ENCODE data around the gene CCDC28B. TPM values are rescaled to one million over a fixed set of nuclear protein-coding genes. Genes with fewer than 3 reads are reported as not detected.

Gene CCDC28B
- total RNA-seq, 2 experiments from 2014 or later: 28.3 to 53.4 TPM

GRCh38 chr1:32195531-32195930 lies 4.9 kb upstream of the CCDC28B start:
- ChIA-PET CTCF (ENCODE audit: unreplicated experiment) (no interaction called here), POLR2A (interaction anchor here (1.1 kb wide), 1 partner anchor 16 kb away, joined by 3 read pairs; the partner anchor contains the start of gene TXLNA)
- Histone ChIP-seq H2AFZ (ENCODE audit: low read length) (no peak overlapping the region), H3K9me2 (ENCODE audit: insufficient read depth, low read length) (no peaks in the 10 kb centered on the region), H3K79me2 (ENCODE audit: insufficient read depth, low read depth, low read length) (no peaks in the 10 kb centered on the region), H3K4me3 (ENCODE audit: low read depth, low read length, poor library complexity, severe bottlenecking) (no peak overlapping the region), H3K36me3 (ENCODE audit: insufficient read depth, low read length) (peaks cover 88% of the 10 kb centered on the region), H4K20me1 (ENCODE audit: insufficient read depth, low read length) (no peaks in the 10 kb centered on the region), H3K4me1 (ENCODE audit: insufficient read depth, low read length, poor library complexity, severe bottlenecking) (peaks cover 22% of the 10 kb centered on the region), H3K9me3 (ENCODE audit: low read length) (no peaks in the 10 kb centered on the region), H3K27ac (ENCODE audit: low read depth, low read length, poor library complexity, severe bottlenecking) (no peak overlapping the region), H3K4me2 (ENCODE audit: low read length) (no peak overlapping the region)
- TF ChIP-seq CTCF (conservative IDR thresholded peaks at IDR 0.05; ENCODE audit: low read length): no peak
- TF ChIP-seq EZH2phosphoT487 (IDR thresholded peaks at IDR 0.05; ENCODE audit: borderline replicate concordance, low read depth, low read length): no peak
- no peak for DNase-seq (ENCODE audit: low spot score)
- intact Hi-C loops (cut with micrococcal nuclease; ENCODE audit: unreplicated experiment): no loop called here
- no TSS peak for BruUV-seq (replicated peaks)

- no peak for TF ChIP-seq EZH2phosphoT487 (IDR thresholded peaks at IDR 0.05; ENCODE audit: borderline replicate concordance, low read depth, low read length)
- no peak for TF ChIP-seq CTCF (conservative IDR thresholded peaks at IDR 0.05; ENCODE audit: low read length)
- H3K36me3 ChIP-seq (ENCODE audit: insufficient read depth, low read length): peaks cover 81% of the 10 kb centered on the region
- H3K9me2 ChIP-seq (ENCODE audit: insufficient read depth, low read length): no peaks in the 10 kb centered on the region
- no peaks in the 10 kb centered on the region for H3K9me3 ChIP-seq (ENCODE audit: low read length)
- CTCF ChIA-PET (ENCODE audit: unreplicated experiment): no interaction called here
- H3K79me2 ChIP-seq (ENCODE audit: insufficient read depth, low read depth, low read length): no peaks in the 10 kb centered on the region
- H2AFZ ChIP-seq (ENCODE audit: low read length): no peak overlapping the region
- no peak for DNase-seq (ENCODE audit: low spot score)
- peaks cover 24% of the 10 kb centered on the region for H3K4me1 ChIP-seq (ENCODE audit: insufficient read depth, low read length, poor library complexity, severe bottlenecking)
- H3K4me2 ChIP-seq (ENCODE audit: low read length): no peak overlapping the region
- H3K27ac ChIP-seq (ENCODE audit: low read depth, low read length, poor library complexity, severe bottlenecking): no peak overlapping the region
- TSS peak; percentile 39 for BruUV-seq (replicated peaks)
- H3K4me3 ChIP-seq (ENCODE audit: low read depth, low read length, poor library complexity, severe bottlenecking): no peak overlapping the region
- intact Hi-C loops (cut with micrococcal nuclease; ENCODE audit: unreplicated experiment): no loop called here
- POLR2A ChIA-PET: interaction anchor here (1.1 kb wide), 2 partner anchors 17 to 123 kb away, joined by 3 read pairs; partner anchors contain the start of genes TMEM39B and TXLNA
- H4K20me1 ChIP-seq (ENCODE audit: insufficient read depth, low read length): no peaks in the 10 kb centered on the region
These were observed 4.2 kb upstream of the CCDC28B start for GRCh38 chr1:32195972-32196823.

GRCh38 chr1:32197074-32197473 lies 3.3 kb upstream of the CCDC28B start:
- H4K20me1 ChIP-seq (ENCODE audit: insufficient read depth, low read length): no peaks in the 10 kb centered on the region
- H3K4me1 ChIP-seq (ENCODE audit: insufficient read depth, low read length, poor library complexity, severe bottlenecking): peaks cover 32% of the 10 kb centered on the region
- no peak overlapping the region for H3K27ac ChIP-seq (ENCODE audit: low read depth, low read length, poor library complexity, severe bottlenecking)
- peaks cover 73% of the 10 kb centered on the region for H3K36me3 ChIP-seq (ENCODE audit: insufficient read depth, low read length)
- no TSS peak for BruUV-seq (replicated peaks)
- DNase-seq (ENCODE audit: low spot score): no peak
- ChIA-PET CTCF (ENCODE audit: unreplicated experiment) (interaction anchor here (0.6 kb wide), 1 partner anchor 13 kb away, joined by 3 read pairs; no protein-coding TSS in a partner anchor), POLR2A (interaction anchor here (0.7 to 1.1 kb wide), 2 partner anchors 43 to 124 kb away, joined by 3 read pairs; partner anchors contain the start of gene TMEM39B)
- TF ChIP-seq CTCF (conservative IDR thresholded peaks at IDR 0.05; ENCODE audit: low read length): no peak
- no peak for TF ChIP-seq EZH2phosphoT487 (IDR thresholded peaks at IDR 0.05; ENCODE audit: borderline replicate concordance, low read depth, low read length)
- H2AFZ ChIP-seq (ENCODE audit: low read length): no peak overlapping the region
- no peaks in the 10 kb centered on the region for H3K9me2 ChIP-seq (ENCODE audit: insufficient read depth, low read length)
- intact Hi-C loops (cut with micrococcal nuclease; ENCODE audit: unreplicated experiment): no loop called here
- no peaks in the 10 kb centered on the region for H3K9me3 ChIP-seq (ENCODE audit: low read length)
- no peaks in the 10 kb centered on the region for H3K79me2 ChIP-seq (ENCODE audit: insufficient read depth, low read depth, low read length)
- H3K4me2 ChIP-seq (ENCODE audit: low read length): no peak overlapping the region
- no peak overlapping the region for H3K4me3 ChIP-seq (ENCODE audit: low read depth, low read length, poor library complexity, severe bottlenecking)
